HG03565 (cell line): ENCODE data around the gene SYNDIG1.
A peak's percentile ranks its signal among the peaks of the same experiment; 100 is the strongest.

Experiments
- ATAC-seq: cut with Tn5 transposase; IDR thresholded peaks from one replicate; pipeline ENCODE4 v1.9.1; 2021; ENCODE audit warnings: mild to moderate bottlenecking, moderate library complexity; ENCODE audit not compliant: unreplicated experiment

The SYNDIG1 gene

DNA sequence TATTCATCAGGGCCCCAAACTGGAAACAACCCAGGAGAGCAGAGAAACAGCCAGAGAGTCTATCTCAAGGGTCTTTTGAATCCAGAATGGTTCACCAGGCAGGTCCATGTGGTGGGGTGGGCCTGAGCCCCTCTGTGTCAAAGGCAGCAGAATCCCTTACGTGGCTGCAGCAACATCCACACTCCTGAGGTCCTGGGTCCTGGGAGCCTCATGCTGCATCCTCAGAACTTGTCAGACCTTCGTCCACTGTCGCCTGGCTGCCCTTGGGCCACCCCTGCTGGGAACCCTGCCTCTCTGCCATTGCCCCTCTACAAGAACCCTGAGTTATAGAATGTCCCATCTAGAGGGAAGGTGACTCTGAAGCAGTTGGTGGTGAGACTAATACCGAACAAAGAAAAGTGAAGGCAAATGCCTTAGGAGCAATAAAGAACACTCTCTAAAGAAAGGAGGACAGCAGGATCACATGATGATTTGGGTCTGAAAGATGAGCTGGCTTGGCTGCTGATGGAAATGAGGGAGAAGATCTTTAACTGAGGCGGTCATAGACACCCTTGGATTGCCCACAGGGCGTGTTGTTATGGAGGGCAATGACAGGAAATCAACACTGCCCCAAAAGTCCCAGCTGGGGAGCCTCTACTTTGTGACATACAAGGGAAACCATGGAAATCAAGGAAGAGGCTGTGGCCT lies 161.2 kb downstream of the SYNDIG1 start:
- ATAC-seq = no peak

DNA sequence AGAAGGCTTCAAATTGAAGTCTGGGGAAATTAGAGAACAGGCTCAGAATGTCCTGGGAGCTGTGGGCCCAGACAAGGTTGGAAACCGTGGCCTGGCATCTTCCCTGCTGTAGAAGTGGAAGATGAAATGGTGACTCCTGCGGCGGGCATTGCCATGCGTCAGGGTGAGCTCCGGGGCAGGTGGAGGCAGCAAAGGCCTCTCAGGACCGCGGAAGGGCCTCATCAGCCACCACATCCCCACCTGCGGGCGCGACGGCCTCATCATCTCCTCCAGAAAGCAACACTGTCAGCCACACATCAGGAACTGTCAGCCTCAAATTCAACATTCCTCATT lies 161.7 kb downstream of the SYNDIG1 start:
- ATAC-seq = no peak

DNA sequence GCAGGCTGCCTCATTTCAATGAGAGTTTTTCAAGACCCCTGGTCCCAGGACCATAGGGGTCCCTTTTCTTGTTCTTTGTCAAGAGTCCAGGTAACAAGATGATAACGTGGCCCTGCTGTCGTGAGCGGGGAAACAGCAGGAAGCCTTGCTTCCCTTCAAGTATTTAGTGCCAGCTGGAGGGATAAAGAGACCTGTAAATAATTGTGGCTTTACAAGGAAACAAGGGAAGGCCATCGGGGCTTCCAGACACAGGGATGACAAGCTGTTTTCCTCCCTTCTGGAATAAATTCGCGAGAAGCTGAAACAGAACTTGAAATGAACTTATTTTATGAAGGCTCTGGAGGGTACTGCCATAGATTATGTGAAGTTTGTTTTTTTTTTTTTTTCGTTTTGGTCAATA lies 163.2 kb downstream of the SYNDIG1 start:
- no peak for ATAC-seq

DNA sequence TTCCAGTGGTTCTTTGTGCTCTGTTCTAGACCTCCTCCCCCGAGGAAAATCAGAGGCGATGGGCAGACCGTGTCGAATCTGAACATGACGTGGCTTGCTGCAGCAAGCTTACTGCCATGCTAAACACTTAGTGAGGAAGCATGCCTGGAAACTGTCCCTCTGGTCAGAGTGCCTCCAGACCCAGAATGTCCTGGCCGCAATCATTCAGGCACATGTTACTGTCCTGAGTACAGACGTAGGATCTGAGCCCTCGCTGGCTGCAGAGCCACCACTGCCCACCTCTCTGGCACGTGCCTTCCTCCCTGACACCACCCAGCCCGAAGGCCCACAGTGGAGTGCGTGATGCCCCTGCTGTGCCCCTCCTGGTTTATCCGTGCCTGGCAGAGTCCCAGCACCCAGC lies 163.6 kb downstream of the SYNDIG1 start:
- no peak for ATAC-seq

DNA sequence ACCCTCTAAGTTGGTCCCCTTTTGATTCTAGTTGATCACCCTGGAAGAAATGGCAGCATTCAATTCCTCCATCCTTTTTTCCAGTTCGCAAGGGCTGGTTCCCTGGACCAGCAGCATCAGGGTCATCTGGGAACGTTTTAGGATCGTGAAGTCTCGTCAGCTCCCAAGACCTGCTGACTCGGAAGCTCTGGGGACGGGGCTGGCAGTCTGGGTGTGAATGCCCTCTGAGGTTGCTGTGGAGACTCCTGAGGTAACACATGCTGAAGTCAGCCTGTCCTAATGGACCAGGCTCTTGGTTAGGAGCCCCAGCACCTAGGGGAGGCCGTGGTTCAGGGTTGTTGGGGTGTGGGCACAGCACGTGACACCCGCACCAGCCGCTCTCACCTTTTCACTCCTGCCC lies 164.1 kb downstream of the SYNDIG1 start:
- no peak for ATAC-seq

DNA sequence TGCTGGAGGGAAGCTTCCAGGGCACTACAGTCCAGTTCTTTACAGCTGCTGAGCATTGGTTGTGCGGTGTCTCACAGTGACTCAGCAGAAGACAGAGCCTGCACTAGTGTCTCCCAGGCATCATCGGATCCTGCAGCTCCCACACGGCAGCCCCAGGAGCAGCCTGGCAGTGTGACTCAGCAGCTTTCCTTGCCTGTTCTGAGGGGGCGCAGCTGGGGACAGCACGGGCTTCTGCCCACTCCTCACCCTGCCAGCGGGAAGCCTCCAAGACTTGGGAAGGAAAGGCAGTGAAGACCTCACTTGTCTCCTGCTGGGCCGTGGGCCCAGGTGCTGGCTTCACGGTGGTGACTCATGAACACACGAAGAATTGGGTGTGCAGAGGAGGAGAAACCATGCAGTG lies 165.4 kb downstream of the SYNDIG1 start:
- no peak for ATAC-seq

DNA sequence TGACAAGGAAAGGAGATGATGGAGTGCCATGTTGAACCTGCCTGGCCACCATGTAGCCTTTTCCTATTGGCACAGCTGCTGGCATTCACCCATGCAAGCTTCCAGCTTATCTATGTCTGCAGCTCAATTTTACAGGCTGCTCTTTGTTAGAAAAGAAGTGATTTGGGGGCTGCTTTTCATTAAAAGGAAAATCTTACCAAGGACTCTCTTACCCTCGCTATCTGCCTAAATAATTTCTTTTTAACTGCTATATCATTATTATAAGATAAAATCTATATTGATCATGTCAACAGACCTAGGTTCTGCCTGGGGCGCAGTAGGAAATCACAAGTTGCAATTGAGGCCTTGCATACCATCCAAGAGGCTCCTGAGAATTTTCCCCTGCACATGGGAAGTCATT lies 167.2 kb downstream of the SYNDIG1 start:
- no peak for ATAC-seq

DNA sequence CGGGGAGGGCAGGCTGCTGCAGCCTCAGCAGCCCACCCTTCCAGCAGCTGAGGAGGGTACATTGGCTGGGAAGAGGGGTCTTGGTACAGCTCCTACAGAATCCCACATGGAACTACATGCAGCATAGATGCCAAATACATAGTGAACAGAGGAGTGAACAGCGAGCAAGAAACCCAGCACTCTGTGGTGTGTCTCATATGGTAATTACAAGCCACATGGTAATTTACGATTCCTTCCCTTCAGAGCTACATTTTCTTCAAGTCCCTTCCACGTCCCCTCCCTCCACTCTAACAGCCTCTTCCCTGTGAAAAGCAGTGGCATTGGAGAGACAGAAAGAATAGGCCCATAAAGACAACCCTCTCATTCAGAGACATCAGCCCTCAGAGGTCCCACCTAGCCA lies 167.7 kb downstream of the SYNDIG1 start:
- no peak for ATAC-seq

DNA sequence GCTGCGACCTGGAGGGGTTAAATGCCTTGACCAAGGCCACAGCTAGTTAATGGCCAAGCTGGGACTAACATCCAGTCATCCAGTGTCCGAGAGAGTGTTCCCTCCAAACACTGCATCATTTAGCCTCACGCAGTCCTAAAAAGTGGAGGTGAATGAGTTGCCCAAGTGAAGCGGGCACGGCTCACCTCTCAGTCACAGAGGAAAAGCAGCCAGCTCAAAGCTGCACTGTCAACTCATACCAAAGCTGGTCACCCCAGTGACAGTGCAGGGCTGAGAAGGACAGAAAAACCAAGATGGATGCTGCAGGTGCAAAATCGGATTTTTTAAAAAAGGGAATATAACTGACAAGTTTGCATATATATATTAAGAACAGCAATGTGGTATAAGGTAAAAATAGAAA lies 168.5 kb downstream of the SYNDIG1 start:
- ATAC-seq = no peak

DNA sequence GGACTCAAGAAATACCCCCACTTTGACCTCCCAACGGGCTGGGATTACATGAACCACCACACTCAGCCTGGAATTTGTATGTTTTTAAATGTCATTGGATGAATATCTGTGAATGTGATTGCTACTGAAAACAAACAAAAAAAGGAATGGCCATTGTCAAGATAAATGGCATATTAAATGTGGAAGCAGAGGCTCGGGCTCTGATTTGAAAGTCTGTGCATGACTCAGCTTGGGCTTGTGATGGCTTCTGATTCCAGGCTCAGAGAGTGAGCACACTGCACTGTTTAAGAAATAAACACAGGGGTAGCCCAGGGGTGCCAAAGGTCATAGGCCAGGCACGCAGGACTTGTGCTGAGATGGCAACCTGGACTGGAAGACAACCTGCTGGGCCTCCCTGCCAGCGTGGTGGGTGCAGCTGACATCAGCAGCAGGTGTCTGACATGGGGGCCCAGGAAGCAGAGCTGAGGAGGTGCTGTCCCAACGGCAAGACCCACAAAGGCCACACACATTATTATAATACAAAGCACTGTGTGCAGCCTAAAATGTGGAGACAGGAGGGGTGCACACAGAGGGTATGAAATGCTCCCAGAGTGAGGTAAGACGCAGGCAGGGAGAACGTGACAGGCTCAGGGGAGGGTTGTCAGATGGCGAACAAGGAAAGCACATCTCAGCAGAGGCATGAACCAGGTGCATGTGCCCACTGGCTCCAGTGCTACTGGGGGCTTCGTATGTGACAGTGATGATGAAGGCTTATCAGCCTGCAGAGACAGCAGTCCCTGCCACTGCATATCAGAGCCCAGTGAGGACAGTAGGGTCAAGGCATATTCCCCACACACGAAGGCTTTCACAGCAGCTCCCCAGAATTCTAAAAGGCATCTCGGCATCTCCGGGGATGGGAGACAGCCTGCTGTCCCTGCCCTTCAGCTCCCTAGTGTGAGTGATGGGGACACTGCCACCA lies 169.4 kb downstream of the SYNDIG1 start:
- no peak for ATAC-seq

DNA sequence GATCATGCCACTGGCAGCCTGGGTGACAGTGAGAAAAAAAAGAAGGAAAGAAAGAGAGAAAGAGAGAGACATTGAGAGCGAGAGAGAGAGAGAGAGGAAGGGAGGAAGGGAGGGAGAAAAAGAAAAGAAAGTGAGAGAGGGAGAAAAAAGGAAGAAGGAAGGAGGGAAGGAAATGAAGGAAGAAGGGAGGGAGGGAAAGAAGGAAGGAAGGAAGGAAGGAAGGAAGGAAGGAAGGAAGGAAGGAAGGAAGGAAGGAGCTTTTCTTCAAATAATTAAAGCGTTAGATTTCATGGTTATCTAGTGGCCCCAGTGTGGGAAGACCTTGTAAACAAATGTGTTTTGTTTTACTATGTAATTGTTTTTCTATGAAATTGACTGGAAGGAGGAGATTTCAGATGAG lies 170.8 kb downstream of the SYNDIG1 start:
- ATAC-seq = no peak

DNA sequence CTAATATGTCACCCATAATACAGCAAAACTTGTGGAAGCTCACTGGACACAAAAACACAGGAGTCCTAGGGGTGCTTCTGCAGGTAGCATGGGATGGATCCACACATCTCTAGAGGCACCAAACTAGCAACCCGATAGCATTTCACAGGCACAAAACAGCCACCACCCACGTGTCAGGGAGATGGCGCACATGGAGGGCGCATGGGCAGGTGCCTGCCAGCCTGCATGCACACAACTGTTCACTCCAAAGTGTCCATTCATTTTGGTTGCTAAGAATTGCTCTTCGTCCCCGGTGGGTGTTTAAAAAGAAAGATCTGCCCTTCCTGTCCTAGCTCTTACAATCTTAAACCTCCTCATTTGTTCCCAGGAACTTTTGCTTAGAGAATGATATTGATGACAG lies 171.3 kb downstream of the SYNDIG1 start:
- no peak for ATAC-seq

DNA sequence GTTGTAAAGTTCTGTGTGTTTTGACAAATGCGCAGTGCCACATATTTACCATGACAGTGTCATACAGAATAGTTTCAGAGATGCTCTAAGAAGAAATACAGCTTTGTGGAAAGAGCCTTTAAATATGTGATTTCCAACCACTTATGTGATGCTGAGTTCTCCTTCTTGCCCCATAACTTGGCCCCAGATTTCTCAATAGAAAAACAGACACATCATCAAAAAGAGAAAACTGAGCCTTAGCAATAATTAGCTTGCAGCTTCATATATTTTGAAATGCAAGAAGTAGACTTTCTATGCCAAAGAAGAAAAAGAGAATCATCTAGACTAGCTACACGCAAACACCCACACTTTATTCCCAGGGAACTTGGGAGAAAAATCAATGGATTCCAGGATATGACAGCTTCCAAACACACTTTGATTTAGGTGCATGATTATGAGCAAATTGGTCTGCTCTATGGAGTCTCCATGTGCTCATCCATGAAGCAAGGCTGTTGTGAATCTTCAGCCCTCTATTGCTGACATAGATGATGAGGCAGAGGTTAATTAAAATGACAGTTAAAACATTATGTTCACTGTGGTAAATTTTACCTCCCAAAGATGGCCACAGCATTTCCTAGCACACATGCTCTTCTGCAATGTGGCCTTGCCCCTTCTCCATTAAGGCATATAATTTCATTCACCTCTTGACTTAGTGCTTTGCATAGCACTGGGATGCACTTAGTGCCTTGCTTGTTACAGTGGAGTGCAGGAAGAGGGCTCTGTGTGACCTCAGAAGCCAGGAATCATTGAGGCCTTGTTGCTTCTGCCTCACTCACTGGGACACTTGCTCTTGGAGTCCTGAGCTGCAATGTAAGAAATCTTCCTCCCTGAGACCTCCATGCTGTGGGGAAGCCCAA lies 174.6 kb downstream of the SYNDIG1 start:
- ATAC-seq = no peak

DNA sequence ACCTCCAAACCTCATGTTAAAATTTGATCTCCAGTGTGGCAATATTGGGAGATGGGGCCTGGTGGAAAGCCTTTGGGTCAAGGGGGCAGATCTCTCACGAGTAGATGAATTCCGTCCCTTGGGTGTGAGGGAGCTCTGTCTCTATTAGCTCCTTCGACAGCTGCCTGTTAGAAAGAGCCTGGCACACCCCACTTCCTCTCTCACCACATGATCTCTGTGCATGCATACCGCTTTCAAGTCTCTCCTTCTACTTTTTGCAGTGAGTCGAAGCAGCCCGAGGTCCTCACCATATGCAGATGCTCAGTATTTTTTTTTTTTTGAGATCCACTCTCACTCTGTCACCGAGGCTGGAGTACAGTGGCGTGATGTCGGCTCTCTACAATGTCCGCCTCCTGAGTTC lies 176.9 kb downstream of the SYNDIG1 start:
- no peak for ATAC-seq

DNA sequence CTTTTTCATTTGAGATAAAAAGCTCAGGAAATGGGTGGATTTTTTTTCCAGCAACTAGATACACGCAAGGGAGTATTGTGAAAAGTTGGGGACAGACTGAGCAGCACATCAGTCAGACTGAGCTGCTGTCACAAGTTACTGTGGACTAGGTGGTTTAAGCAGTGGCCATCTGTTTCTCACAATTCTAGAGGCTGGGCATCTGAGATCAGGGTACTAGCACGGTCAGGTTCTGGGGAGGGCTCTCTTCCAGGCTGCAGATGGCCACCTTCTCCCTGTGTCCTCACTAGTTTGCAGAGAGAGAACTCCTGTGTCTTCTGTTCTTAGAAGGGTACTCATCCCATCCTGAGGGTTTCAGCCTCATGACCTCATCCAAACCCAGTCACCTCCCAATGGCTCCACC lies 178.3 kb downstream of the SYNDIG1 start:
- ATAC-seq = no peak

DNA sequence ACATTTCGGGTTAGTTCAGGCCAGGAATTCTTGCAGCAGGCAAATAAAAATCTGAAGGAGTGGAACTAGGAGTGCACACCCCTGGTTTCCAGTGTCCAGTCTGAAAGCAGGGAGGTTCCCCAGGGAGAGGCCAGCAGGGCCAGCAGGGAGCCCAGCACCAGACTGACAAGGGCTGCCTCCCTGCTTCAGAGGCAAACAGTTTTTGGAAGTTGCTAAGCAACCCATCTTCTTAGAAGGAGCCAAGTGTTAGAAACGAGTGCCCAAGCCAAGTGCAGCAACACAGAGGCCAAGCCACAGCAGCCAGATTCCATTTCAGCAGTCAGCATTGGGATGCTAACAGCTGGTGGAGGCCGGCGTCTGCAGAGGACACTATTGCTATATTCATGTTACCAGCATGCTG lies 179.1 kb downstream of the SYNDIG1 start:
- ATAC-seq = no peak

DNA sequence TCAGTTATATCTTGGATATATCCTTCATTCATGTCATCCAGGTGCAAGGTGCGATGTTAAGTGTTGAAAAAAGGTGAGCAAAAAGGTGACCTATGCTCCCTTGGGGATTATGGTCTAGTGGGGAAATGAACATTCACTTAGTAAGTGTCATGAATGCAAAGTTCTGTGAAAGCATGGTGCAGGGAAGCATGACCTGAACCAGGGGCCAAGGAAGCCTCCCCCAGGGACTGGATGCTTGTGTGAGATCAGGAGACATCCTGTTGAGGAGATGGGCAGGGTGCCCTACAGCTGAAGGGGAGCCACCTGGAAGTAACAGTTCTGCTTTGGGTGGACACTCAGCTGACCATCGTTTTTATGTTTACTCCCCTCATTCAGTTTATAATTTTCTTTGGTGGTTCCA lies 179.5 kb downstream of the SYNDIG1 start:
- ATAC-seq = peak; percentile 62

DNA sequence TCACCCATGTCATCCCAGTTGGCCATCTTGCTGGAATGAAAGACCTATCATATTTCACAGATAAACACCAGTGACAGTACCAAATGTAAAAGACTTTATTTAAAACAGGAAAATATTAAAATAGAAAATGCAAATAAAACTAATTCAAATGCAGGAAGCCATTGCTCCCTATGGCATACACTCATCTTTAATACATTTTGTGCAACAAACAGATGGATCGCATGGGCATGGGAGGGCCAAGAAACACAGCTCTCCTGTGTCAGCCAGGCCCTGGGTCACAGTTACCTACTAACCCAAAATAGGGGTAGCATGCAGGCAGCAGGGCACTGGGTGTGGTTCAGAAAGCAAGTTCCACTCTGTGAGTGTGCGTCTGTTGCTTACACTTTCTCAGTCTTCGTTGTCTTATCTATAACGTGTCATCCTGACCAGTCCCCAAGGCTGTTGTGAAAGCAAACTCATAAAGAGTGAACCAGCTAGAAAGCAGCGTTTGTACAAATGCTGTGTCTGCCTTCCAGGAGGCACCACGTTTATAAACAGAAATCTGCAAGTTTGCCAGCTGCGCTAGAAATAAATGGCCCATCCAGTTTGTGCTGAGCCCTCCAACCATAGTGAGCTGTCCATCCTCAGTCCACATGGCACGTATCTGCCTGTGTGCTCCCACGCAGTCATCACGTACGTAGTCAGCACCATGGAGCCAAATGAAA lies 180.5 kb downstream of the SYNDIG1 start:
- ATAC-seq = no peak

DNA sequence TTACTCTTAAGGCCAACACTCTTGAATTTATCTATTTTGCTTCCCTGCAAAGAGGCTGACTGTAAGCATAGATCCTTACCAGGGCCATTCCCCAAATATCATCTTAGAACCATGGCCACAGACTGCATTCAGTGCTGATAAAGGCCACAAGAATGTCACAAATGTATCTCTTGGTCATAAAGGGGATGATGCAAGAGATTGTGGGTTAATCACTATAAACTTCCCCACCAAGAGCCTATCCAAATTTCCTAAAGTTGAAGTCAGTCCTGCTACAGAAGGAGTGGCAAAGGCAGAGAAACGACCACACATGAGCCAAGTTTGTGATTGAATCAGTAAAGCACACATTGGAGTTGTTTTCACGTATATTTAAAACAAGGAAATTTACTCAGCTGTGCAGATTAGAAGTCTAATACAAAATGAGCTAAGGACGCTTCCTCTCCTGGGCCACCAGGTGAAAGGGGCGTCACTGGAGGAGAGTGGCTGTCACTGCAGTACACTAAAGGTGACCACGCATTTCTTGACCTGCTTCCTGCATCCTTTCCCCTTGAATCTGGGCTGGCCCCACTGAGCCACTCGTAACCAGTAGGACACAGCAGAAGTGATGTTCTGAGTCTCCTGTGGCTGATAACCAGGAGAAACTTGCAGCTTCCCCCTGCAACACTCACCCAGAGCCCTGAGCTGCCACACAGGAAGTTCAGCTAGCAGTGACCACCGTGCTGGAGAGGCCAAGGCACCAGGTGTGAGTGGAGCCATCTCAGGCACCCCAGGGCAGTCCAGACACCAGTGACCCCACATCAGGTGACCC lies 181.9 kb downstream of the SYNDIG1 start:
- ATAC-seq = no peak

DNA sequence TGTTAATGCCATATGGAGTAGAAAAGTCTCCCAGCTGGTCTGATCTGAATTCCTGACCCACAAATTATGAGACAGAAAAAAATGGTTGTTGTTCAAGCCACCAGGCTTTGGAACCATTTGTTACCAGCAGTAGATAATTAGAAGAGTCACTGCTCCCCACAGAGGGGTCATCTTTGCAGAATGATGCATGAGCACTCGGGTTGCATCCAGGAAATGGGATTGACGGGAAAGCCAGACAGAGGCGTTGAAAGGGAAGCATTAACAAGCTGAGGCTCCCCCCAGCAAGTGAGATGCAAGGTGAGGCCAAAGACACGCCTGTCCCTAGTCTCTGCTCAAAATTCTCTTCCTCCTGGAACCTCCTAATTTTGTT lies 182.5 kb downstream of the SYNDIG1 start:
- ATAC-seq = no peak
